ENCODE results near the gene BRSK2.
"Not testable (repeated sequence)": the region's sequence is repeated elsewhere in the genome, so short reads cannot be mapped to it uniquely, and the experiment has no call there.

The BRSK2 gene

GRCh38 chr11:1421291-1421690, 31.6 kb downstream of the BRSK2 start:
- TF ChIP-seq CTCF (IDR thresholded peaks at IDR 0.05; ENCODE audit: control insufficient read depth, insufficient read depth, low read depth, low read length, missing control alignments) = no peak
- no peak overlapping the region for H3K4me3 ChIP-seq (ENCODE audit: control insufficient read depth, low read depth, low read length)
- no peak for DNase-seq (ENCODE audit: low read depth)

- no peak for DNase-seq (ENCODE audit: low read depth)
- no peak for TF ChIP-seq CTCF (IDR thresholded peaks at IDR 0.05; ENCODE audit: control insufficient read depth, insufficient read depth, low read depth, low read length, missing control alignments)
- H3K4me3 ChIP-seq (ENCODE audit: control insufficient read depth, low read depth, low read length) = no peak overlapping the region
Measured at GRCh38 chr11:1422481-1422880, 32.7 kb downstream of the BRSK2 start.

- TF ChIP-seq CTCF (IDR thresholded peaks at IDR 0.05; ENCODE audit: control insufficient read depth, insufficient read depth, low read depth, low read length, missing control alignments) = no peak
- DNase-seq (ENCODE audit: low read depth) = no peak
Measured at GRCh38 chr11:1422981-1423380, 33.2 kb downstream of the BRSK2 start.

GRCh38 chr11:1423406-1423805, 33.7 kb downstream of the BRSK2 start:
- not testable (repeated sequence) for DNase-seq (ENCODE audit: low read depth); H3K4me3 ChIP-seq (ENCODE audit: control insufficient read depth, low read depth, low read length)

More at GRCh38 chr11:1422981-1423380, 33.2 kb downstream of the BRSK2 start:
- H3K4me3 ChIP-seq (ENCODE audit: control insufficient read depth, low read depth, low read length) = no peak overlapping the region

- no peak for DNase-seq (ENCODE audit: low read depth)
- TF ChIP-seq CTCF (IDR thresholded peaks at IDR 0.05; ENCODE audit: control insufficient read depth, insufficient read depth, low read depth, low read length, missing control alignments) = no peak
- no peak overlapping the region for H3K4me3 ChIP-seq (ENCODE audit: control insufficient read depth, low read depth, low read length)
Measured at GRCh38 chr11:1425006-1425405, 35.3 kb downstream of the BRSK2 start.

GRCh38 chr11:1425439-1425838, 35.7 kb downstream of the BRSK2 start:
- DNase-seq (ENCODE audit: low read depth) = no peak
- no peak overlapping the region for H3K4me3 ChIP-seq (ENCODE audit: control insufficient read depth, low read depth, low read length)
- TF ChIP-seq CTCF (IDR thresholded peaks at IDR 0.05; ENCODE audit: control insufficient read depth, insufficient read depth, low read depth, low read length, missing control alignments) = no peak

- no peak overlapping the region for H3K4me3 ChIP-seq (ENCODE audit: control insufficient read depth, low read depth, low read length)
- TF ChIP-seq CTCF (IDR thresholded peaks at IDR 0.05; ENCODE audit: control insufficient read depth, insufficient read depth, low read depth, low read length, missing control alignments) = no peak
- no peak for DNase-seq (ENCODE audit: low read depth)
Measured at GRCh38 chr11:1428762-1429316, 39.1 kb downstream of the BRSK2 start.
